ENCODE results near the gene MRPL12.
A peak's percentile ranks its signal among the peaks of the same experiment; 100 is the strongest.

MRPL12 gene

DNA sequence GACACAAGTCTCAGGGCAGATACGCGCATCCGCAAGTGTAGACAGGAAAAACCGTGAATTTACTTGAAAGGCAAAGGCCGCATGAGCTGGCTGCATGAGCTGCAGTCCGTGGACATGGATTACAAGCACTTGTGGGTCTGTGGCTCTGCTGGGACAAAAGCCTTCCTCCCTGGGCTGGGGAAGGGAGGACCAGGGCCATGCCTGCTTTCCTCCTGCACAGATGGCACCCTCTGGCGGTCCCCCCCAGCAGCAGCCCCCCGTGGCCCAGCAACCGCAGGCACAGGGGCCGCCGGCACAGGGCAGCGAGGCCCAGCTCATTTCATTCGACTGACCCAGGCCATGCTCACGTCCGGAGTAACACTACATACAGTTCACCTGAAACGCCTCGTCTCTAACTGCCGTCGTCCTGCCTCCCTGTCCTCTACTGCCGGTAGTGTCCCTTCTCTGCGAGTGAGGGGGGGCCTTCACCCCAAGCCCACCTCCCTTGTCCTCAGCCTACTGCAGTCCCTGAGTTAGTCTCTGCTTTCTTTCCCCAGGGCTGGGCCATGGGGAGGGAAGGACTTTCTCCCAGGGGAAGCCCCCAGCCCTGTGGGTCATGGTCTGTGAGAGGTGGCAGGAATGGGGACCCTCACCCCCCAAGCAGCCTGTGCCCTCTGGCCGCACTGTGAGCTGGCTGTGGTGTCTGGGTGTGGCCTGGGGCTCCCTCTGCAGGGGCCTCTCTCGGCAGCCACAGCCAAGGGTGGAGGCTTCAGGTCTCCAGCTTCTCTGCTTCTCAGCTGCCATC is 1.7 kb upstream of the MRPL12 start:
- DNase-seq (ENCODE audit: low read depth), result peak; percentile 21

DNA sequence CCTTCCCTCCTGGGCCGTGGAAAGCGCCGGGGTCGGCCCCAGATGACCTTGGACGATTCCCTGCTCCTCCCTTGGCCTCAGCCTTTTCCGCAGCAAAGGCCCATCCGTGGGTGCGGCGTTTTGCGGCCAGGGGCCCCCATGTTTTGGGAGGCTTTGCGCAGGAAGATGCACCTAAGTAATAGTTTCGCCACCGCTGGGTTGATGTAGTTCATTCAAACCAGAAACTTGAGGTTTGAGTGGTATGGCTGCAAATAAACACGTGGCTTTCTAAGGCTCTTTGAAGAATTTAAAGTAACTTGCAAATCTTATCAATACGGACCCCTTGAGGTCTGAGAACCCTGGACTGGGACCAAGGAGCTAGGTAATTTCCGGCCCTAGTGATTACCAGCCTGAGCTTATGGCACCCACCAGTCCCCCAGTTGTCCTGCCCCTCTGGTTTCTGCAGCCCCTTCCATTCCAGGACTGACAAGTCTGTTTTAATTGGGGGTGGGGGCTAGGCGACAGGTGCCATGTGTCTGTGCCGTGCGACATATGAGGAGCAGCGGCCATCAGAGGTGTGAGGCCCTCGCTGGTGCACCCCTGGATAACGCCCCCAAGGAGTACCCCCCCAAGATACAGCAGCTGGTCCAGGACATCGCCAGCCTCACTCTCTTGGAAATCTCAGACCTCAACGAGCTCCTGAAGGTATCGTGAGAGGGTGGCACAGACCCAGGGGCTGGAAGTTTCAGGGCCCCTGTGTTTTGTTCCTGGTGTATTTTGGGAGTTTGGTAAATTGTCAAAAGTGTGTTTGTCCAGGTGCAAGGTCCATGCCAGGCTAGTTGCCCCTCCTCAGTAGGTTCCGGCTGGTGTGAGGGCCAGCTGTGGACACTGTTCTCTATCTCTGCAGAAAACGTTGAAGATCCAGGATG is 834 bp downstream of the MRPL12 start:
- DNase-seq (ENCODE audit: low read depth), result peak; percentile 8

DNA sequence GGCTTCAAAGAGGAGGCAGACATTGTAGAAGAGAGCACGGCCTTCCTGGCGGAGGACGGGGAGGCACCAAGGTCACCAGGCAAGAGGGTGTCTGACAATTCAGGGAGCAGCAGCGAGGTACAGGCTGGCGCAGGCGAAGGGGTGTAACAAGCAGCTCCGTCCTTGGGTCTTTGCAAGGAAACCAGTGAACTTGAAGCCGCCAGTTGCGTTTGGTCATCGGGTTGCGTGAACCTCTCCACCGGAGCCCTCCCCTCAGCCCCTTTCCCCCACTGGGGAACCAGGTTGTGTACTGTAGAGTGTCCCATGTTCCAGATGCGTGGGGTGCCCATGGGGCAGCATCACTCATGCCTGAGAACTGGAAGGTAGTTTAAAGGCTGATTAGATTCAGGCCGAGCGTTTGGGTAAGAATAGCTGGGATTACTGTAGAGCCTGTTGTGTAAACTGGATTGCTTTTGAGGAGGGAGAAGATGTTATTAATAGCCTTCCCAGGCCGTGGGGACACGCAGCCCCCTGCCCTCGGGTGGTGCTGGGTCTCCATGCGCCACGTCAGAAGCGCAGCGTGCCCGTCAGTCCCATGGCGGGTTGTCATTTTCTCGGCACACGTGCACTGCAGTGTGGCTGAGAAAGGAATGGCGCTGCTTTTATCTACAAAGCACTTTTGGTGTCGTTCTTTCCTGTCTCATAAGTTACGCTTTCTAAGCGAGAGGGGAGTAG is 2.5 kb downstream of the MRPL12 start:
- no peak for DNase-seq (ENCODE audit: low read depth)

DNA sequence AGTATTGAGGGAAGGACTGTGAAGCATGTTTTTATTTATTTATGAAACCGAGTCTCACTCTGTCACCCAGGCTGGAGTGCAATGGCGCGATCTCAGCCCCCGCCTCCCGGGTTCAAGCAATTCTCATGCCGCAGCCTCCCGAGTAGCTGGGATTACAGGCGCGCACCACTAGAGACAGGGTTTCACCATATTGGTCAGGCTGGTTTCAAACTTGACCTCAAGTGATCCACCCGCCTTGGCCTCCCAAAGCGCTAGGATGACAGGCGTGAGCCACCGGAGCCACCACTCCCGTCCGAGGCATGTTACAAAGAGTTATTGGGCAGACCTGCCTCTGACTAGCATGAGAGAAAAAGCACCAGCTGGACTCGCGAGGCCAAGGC is 3.1 kb downstream of the MRPL12 start:
- no peak for DNase-seq (ENCODE audit: low read depth)

DNA sequence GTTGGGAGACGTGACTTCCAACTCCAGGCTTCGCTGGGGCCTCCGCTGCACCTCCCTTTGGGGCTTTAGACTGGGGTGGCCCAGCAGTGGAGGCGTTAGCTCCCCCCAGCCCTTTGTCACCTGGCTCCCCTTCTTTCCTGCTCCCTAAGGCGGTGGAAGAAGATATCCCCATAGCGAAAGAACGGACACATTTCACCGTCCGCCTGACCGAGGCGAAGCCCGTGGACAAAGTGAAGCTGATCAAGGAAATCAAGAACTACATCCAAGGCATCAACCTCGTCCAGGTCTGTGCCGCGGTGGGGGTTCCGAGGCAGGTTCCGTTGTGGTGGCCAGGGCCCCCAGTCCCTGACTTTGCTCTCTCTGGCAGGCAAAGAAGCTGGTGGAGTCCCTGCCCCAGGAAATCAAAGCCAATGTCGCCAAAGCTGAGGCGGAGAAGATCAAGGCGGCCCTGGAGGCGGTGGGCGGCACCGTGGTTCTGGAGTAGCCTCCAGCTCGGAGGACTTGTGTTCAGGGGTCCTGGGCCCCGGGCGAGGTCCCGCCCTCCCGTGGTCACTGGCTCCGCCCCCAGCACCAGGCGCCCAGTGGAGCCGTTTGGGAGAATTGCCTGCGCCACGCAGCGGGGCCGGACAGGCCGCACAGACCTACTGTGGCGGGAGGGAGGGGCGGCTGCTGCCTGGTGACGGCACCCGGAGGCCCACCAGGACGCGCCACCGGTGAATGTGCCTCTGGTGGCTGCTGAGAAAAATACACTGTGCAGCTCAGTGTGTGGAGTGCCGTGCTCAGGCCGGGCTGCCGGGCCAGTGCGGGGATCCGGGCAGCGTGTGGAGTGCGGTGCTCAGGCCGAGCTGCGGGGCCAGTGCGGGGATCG is 3.8 kb downstream of the MRPL12 start:
- no peak for DNase-seq (ENCODE audit: low read depth)

DNA sequence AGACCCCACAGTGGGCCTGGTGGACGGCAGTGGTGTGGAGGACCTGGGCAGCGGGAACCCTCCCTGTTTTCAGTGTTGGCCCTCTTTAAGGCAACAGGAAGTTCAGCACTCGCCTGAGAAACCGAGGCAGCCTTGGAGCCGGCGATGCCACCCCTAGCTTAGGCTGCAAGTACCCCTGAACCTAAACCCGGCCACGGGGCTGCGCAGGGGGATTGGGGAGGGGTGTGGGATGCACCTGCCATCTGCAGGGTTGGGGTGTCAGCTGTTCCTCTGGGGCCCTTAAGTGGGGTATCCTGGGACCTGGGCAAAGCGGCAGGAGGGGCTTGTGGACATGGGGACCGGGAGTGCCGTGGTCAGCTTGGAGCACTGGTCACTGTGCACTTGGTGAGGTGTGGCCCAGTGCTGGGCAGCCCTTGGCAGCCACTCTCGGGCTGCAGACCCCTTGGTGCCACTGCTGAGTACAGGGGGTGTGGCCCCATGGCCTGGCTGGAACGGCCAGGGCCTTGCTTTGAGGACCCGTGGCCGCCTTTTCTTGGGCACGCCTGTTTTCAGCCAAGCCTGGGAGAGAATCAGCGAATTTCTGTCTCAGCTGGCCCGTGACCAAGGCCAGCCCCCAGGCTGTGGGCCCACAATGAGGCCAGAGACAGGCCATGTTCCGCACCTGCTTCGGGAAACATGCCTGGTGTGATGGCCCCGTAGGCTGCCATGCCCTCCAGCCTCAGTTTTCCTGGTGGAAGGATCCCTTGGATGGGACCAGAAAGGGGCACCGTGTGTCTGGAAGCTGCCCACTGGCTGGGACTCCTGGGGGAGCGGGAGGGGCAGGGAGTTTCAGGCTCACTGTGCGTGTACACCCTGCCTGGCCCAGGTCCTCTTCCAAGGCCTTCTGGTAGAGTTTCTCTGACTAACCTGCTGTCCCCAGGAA is 4.8 kb downstream of the MRPL12 start:
- no peak for DNase-seq (ENCODE audit: low read depth)

DNA sequence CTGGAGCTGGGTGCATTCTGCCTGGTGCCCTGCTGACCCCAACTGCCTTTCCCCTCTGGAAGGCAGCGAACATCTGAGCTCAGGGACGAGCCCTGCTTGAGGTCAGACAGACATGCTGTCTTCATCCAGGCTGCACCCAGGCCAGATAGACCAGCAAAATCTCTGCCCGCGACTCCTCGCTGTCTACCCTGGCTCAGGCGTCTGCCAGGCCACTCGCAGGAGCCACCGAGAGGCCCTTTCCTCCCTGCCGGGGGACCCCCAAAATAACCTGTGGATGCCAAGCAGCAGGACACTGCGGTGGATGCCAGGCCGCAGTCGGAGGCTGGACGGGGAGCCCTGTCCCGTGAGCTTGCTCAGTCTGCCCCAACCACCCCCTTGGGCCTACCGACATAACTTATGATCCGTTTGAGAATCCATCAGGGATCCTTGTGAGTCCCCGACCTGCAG is 5.6 kb downstream of the MRPL12 start:
- no peak for DNase-seq (ENCODE audit: low read depth)

DNA sequence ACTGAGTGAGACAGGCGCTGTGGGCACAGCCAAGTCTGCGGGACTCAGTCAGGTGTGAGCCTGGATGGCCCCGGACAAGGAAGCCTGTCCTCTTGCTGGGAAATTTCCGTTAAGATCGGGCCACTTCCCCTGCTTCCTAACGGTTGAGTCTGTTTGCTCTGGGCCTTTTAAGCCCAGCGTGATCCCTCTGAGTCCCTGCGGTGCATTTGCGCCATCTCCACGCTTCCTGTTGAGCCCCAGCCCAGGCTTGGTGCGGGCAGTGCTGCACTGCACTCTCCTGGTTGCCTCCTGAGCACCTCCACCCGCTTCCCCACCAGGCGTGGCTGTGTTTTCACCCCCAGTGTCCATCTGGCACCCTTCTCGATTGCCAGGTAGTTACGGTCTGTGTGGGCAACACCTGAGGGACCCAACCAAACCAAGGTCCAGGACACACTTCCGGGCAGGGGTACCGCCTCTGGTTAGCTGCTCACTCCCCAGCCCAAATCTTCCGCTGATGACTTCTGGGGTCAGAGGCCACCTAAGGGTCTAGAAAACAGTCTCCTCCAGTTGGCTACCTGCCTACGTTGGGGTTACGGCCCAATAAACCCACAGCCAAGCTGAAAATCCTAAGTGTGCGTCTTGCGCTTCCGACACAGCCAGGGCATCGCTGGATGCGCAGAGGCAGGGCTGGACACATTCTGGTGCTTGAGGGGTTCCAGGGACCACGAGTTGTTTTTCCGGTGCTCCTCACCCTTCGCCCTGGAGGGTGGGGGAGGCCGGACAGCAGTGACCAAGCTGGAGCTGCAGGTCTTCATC is 7.5 kb downstream of the MRPL12 start:
- DNase-seq (ENCODE audit: low read depth), result peak; percentile 38

DNA sequence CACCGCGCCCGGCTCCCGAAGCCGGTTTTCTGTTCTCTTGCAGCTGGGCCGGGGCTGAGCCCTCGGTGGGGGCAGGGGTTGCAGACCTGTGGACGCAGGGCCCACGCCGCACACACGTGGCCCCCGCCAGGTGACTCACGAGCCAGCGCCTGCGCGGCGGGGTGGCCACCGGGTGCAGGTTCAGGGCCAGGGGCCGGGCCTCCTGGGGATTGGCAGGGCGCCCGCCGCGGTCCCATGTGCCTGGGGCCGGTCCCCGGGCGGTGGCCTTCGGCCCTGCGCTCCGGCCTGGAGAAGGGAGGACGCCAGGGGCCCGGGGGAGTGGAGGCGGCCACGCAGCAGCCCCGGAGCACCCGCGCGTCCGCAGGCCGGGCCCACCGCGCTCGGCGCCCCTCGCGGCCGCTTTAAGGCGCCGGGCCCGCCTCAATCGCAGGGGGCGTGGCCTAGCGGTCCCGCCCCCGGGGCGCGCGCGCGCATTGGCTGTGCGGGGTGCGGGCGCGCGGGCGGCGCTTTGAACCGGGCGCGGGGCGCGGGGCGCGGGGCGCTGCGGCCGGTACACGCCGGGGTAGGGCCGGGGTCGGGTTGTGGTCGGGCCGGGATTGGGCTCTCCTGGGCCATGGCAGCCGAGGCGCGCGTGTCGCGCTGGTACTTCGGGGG is 8.8 kb downstream of the MRPL12 start, which contains the start of gene SLC25A10:
Gene SLC25A10, plus strand, starts transcription at position 471 of the 654 bp plus-strand sequence. Its CDS starts 143 bp downstream, at position 614.
- DNase-seq (ENCODE audit: low read depth), result peak; percentile 73

DNA sequence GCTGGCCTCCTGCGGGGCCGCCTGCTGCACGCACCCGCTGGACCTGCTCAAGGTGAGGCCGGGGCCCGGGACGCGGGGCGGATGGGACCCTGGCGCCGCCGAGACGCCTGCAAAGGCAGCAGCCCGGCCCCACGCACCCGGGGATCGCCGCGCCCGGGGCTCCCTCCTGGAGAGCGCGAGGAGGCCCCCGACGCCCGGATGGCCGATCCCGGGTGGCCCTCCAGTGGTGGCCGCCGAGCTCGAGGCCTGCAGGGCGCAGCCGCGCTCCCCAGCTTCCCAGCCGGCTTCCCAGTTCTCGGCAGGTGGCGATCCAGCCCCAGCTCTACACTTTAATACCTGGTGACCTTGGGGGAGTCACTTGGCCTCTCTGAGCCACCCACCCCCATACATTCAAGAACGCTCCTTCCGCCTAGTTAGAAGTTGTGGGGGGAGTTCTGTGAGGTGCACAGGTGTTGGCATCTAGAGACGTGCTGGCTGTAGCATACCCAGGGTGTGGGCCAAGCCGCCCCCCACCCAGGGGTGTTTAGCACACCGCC is 9.4 kb downstream of the MRPL12 start:
- peak; percentile 44 for DNase-seq (ENCODE audit: low read depth)

DNA sequence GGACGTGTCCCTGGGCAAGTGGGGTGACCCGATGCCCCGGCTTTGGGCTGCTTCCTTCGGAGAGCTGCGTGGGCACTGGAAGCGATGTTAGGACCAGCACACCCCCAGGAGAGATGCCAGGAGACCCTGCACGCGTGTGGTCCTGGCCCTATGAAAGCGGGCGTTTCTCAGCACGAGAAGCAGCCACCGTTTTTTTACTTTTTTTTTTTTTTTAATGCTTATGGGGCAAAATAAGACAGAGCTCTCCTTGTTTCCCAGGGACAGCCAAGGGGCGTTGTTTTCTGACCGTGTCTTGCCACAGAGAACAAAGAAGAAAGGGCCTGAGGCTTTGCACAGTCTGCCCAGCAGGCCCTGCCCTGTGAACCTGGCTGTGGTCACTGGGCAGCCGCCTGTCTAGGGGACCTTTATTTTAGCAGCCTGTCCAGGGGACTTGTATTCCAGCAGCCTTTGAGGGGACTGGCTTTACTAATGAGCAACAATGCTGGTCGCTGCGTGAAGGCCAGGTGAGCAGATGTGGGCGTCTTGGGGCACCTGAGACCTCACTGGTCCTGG is 9.9 kb downstream of the MRPL12 start:
- peak; percentile 14 for DNase-seq (ENCODE audit: low read depth)

DNA sequence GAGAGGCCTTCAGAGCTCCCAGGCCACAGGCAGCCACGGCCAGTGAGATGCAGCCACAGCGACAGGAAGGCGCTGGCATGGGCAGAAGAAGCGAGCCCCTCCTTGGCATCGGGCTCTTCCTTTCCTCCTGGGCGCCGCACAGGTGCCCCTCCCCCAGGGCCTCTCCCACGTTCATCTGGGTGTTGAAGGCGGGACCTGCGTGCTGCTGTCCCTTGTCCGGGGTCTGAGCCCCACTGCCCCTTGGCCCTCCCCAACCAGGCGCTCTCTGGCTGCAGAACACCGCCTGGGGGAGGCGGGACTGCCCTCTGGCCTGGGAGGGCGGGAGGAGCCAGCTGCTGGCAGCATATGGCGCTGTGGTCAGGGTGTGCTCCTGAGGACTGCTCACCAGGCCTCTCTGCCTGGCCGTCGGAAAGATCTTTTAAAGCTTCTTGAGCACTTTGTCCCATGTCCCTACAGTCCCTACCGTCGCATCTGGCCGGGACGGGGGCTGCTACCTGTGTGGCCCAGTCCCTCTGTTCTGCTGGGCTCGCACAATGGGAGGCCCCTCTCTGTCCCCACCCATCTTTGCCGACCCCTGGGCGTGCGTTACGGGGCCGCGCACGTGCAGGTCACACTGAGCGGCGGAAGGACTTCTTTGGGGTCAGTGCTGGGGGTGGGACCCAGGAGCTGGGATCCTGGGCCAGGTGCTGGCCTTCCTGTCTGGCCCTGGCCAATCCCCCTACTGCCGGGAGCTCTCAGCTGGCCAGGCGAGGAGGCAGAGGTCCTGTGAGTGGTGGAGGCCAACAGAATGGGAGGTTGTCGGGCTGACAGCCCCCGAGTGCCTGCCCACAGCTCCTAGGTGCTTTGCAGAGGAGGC is 10.6 kb downstream of the MRPL12 start:
- DNase-seq (ENCODE audit: low read depth), result peak; percentile 5

DNA sequence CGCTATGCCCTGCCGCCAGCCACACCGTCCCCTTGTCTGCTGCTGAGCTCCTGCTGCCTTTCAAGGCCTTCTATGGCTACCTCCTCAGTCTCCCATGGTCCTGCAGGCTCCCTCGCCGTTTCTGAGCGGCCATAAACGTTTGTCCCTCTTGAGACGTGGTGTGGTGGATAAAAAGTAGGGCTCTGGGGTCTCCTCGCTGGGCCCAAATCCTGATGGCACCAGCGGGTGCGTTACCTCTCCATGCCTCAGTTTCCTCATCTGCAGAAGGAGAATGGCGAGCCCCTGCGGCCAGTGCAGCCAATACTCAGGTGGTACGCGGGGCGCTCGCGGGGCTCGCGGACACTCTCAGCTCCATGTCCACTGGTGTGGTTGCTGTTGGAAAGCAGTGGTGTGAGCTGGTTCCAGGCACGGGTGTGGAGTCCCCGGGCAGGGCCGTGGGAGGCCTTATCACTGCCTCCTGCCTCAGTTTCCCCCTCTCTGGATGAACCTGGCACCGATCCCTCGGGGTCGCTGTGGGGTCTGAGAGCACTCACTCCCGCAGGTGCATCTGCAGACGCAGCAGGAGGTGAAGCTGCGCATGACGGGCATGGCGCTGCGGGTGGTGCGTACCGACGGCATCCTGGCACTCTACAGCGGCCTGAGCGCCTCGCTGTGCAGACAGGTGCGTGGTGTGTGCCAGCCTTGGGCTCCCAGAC is 11.4 kb downstream of the MRPL12 start:
- DNase-seq (ENCODE audit: low read depth), result no peak

DNA sequence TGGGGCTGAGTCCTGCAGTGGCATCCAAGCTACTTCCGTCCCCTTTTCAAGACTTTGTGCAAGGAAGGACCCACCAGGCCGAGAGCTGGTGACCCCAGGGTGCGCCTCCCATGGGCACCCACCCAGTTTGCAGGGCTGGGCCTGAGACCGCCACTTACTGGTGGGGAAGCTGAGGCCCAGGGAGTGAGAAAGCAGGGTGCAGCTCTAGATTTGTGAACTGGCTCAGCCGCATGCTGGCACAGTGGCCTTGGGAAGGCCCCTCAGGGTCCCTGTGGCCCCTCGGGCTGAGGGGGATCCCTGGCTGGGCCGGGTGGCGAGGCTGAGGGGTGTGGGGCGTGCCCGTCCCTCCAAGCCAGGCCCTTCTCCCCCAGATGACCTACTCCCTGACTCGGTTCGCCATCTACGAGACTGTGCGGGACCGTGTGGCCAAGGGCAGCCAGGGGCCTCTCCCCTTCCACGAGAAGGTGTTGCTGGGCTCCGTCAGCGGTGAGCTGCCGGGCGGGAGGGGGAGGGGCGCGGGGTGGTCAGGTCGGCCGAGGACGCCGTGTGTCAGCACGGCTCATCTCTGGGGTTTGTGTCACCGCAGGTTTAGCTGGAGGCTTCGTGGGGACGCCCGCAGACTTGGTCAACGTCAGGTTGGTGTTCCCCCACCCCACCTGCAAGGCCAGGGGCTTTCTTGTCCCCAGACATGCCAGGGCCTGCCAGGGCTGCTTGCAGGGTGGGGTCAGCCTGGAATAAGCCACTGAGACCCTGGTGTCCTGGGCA is 12.1 kb downstream of the MRPL12 start:
- DNase-seq (ENCODE audit: low read depth), result no peak

DNA sequence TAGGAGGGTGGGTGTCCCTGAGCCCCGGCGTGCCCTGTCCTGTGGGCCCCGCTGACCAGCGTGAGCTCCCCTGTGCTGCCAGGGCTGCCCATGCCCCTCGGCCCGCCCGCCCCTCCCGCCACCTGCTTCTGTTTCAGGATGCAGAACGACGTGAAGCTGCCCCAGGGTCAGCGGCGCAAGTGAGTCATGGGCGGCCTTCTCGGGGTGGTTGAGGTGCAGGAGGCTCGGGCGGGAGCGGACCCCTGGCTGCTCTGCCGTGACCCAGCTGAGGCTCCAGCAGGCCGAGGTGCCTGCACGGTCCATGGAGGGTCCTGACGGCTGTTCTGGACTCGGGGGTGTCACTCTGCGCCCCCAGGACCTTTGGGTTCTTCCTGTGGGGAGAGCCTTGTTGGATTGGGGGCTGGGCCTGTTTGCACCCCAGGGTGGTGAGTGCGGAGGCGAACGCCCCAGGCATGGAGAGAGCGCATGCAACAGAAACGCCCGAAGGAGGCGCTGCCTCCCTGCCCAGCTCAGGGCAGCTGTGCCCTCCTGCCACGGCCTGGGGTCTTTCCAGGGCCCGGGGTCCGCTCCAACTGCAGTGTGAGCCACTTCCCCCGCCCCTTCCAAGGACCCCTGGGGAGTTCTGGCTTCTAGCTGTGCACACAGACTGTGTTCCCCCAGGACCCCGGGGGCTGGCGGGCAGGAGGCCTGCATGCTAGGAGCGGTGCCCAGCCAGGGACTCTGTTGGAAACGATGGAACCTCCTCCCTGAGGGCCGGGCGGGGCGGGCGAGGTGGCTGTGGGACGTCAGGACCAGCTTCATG is 12.9 kb downstream of the MRPL12 start:
- no peak for DNase-seq (ENCODE audit: low read depth)
